ENCODE results near the gene MAGI2. TPM values are rescaled to one million over a fixed set of nuclear protein-coding genes. Genes with fewer than 3 reads are reported as not detected.

Gene MAGI2
- total and polyA plus RNA-seq, 2 donors from 2014 or later: 4.4 to 9.0 TPM

GRCh38 chr7:77971726-77972125 lies 1481.7 kb downstream of the MAGI2 start:
- Histone ChIP-seq H3K4me1 (ENCODE audit: control insufficient read depth in 2 of 3, insufficient read depth in 2 of 3, low read depth in 1 of 3, low read length in 3 of 3) (no peaks in the 10 kb centered on the region), H3K9ac (ENCODE audit: low read length in 3 of 3) (no peak overlapping the region), H3K27ac (ENCODE audit: low read depth in 2 of 2, low read length in 2 of 2) (no peak overlapping the region), H3K36me3 (ENCODE audit: control insufficient read depth in 2 of 3, insufficient read depth in 3 of 3, low read length in 3 of 3) (no peaks in the 10 kb centered on the region), H3K9me3 (ENCODE audit: control insufficient read depth in 2 of 3, insufficient read depth in 1 of 3, low read length in 3 of 3) (no peaks in the 10 kb centered on the region), H3K4me3 (ENCODE audit: low read length in 3 of 3) (no peak overlapping the region), H3K27me3 (ENCODE audit: control insufficient read depth, insufficient read depth, low read length) (no peaks in the 10 kb centered on the region)
- no peak for TF ChIP-seq CTCF (IDR thresholded peaks at IDR 0.05; ENCODE audit: borderline replicate concordance, extremely low read depth, insufficient read depth)
- no peak for FAIRE-seq
- intact Hi-C loops (cut with DNase I): no loop called here
- no peak for DNase-seq

- Histone ChIP-seq H3K9me3 (ENCODE audit: control insufficient read depth in 2 of 3, insufficient read depth in 1 of 3, low read length in 3 of 3) (no peaks in the 10 kb centered on the region), H3K9ac (ENCODE audit: low read length in 3 of 3) (no peak overlapping the region), H3K27me3 (ENCODE audit: control insufficient read depth, insufficient read depth, low read length) (no peaks in the 10 kb centered on the region), H3K27ac (ENCODE audit: low read depth in 2 of 2, low read length in 2 of 2) (no peak overlapping the region), H3K4me3 (ENCODE audit: low read length in 3 of 3) (no peak overlapping the region), H3K4me1 (ENCODE audit: control insufficient read depth in 2 of 3, insufficient read depth in 2 of 3, low read depth in 1 of 3, low read length in 3 of 3) (no peaks in the 10 kb centered on the region), H3K36me3 (ENCODE audit: control insufficient read depth in 2 of 3, insufficient read depth in 3 of 3, low read length in 3 of 3) (no peaks in the 10 kb centered on the region)
- TF ChIP-seq CTCF (IDR thresholded peaks at IDR 0.05; ENCODE audit: borderline replicate concordance, extremely low read depth, insufficient read depth): no peak
- FAIRE-seq (no peak), DNase-seq (no peak)
- intact Hi-C loops (cut with DNase I): no loop called here
Observed at GRCh38 chr7:77967429-77967828, 1486.0 kb downstream of the MAGI2 start.
